HG03103 (cell line): Measurements from ENCODE around the gene MGAT5.

ENCODE experiments used
- ATAC-seq: cut with Tn5 transposase; IDR thresholded peaks from one replicate; pipeline ENCODE4 v1.9.1; 2021; ENCODE audit warnings: low read depth; ENCODE audit not compliant: unreplicated experiment

Gene MGAT5

DNA sequence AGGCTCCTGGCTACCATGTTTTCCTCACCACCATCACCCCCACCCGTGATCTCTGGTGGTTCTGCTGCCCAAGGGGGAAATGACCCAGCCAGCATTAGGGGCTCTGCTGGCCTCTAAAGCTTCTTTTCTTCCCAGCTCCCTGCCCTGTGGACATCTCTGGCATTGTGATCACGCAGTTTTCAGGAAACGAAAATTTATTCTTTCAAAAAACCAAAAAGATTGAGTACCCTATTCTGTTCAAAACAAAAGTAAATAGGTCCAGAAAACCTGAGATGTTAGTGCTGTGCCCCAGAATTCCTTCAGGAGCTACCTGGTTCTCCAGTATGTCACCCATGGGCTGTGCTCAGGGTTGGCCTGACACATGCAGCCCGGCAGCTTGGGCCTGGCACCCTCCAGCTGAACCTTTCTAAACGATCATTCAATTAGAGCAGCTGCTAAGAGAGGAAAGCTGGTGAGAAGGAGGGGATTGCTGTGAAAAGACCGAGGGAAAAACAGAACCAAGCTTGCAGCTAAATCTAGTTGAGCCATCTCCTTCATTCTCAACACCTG is 157.5 kb downstream of the MGAT5 start:
- no peak for ATAC-seq

- peak; percentile 92 for ATAC-seq
Observed at GRCh38 chr2:134411828-134412638, 158.2 kb downstream of the MGAT5 start.

- ATAC-seq: no peak
Observed at GRCh38 chr2:134412639-134412999, 158.7 kb downstream of the MGAT5 start.

- ATAC-seq: no peak
Observed at GRCh38 chr2:134413430-134413829, 159.6 kb downstream of the MGAT5 start.

GRCh38 chr2:134413912-134414311 is 160.0 kb downstream of the MGAT5 start:
- no peak for ATAC-seq

- no peak for ATAC-seq
Observed at GRCh38 chr2:134416018-134416417, 162.1 kb downstream of the MGAT5 start.

DNA sequence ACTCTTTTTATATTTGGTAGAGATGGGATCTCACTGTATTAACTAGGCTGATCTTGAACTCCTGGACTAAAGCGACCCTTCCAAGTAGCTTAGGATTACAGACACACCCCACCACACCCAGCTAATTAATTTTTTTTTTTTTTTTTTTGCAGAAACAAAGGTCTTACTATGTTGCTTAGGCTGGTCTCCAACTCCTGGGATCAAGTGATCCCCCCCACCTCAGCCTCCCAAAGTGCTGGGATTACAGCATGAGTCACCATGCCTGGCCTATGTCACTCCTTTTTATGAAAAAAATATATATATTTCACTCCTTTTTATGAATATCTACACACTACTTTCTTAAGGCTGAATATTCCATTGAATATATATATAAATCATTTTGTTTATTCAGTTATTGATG is 162.8 kb downstream of the MGAT5 start:
- ATAC-seq: no peak

GRCh38 chr2:134417968-134418582 is 164.2 kb downstream of the MGAT5 start:
- no peak for ATAC-seq

- ATAC-seq: no peak
Observed at GRCh38 chr2:134420259-134420658, 166.4 kb downstream of the MGAT5 start.

DNA sequence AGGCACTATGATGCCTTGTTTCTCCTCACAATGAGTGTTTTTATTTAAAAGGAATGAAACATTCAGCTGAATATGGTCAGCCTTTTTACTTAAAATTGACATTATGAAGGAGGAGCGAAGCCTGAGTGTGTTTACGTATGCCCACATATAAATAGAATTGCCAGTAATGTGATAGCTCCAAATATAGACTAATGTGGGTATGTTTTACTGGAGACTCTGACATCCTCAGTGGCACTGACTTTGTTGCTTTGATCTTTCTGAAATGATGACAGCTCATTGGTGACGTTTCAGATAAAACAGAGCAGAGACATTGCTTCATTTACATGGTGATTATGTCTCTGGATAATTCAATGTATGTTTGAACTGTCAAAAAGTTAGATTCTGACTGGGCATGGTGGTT is 167.0 kb downstream of the MGAT5 start:
- no peak for ATAC-seq

GRCh38 chr2:134421556-134422328 is 167.9 kb downstream of the MGAT5 start:
- no peak for ATAC-seq

- no peak for ATAC-seq
Observed at GRCh38 chr2:134425724-134426496, 172.0 kb downstream of the MGAT5 start.

GRCh38 chr2:134426721-134427120 is 172.8 kb downstream of the MGAT5 start:
- ATAC-seq: no peak

DNA sequence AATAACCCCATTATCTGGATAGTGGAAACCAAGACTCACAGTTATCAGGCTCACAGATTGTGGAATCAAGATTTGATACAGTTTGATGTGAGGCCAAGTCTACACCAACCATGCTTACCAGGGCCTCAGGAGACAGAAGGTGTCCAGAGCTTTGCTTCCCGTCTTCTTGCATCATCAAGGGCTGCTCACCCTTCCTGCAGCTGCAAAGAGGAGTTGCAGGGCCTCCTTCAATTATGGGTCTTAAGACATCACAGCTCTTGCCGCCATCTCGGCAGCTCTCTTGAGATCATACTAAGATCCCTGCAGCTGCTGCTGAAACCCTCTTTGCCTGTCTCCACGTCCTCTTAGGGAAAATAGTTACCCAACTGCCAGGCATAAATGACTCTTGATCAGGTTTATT is 176.0 kb downstream of the MGAT5 start:
- no peak for ATAC-seq

GRCh38 chr2:134431838-134432434 is 178.1 kb downstream of the MGAT5 start:
- no peak for ATAC-seq

- no peak for ATAC-seq
Observed at GRCh38 chr2:134432435-134432883, 178.6 kb downstream of the MGAT5 start.

DNA sequence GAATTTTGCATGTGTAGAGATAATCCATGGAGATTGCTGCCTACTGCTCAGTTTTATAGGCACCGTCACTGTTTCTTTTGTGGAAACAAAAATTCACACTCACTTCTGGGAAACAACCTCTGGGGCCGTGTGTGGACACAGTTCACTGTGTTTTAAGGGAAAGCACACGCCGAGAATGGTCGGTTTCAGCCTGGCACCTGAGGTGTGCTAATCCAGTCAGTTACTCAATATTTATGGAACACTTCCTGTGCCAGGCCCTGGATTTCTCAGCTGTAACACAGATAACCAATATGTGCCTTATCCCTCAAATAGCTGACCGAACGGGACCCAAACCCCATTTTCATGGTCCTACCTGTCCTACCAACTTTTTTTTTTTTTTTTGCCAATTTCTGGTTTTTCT is 179.6 kb downstream of the MGAT5 start:
- ATAC-seq: no peak

DNA sequence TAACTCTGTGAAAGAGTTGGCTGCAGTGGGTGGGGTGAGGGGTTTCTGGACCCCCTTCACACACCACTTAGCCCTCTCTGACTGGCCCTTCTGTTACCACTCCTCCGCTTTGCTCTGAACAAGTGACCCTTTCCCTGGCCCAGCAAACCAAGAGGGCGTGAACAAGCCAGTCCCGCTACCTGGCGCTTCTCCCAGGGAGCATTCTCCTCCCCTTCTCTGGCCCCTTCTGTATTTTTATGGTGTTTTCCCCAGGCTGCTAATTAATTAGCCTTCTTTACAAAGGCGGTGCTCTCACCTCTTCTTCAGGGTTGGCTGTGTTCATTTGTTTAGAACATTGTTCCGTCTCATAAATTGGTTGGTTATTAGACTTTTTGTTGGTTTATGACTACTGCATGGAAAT is 180.1 kb downstream of the MGAT5 start:
- no peak for ATAC-seq

GRCh38 chr2:134435505-134435904 is 181.6 kb downstream of the MGAT5 start:
- ATAC-seq: no peak

DNA sequence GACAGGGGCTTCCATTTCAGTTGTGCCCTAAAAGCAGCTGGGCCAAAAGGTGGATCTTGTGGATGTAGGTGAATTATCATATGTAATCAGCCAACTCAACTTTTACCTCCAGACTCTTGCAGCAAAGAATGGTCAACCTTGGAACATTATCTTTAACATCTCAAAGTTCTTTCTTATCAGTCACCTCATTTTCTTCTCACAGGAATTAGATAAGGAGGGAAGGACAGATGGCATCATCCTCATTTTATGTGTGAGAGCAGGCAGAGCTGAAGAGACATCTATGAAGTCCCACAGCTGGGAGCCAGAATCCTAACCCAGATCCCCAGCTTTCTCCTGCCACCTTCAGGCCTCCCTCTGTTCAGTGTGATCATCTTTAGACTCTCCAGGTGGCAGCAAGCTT is 182.1 kb downstream of the MGAT5 start:
- ATAC-seq: no peak
